Measurements from ENCODE around the gene CPNE8.

DNA sequence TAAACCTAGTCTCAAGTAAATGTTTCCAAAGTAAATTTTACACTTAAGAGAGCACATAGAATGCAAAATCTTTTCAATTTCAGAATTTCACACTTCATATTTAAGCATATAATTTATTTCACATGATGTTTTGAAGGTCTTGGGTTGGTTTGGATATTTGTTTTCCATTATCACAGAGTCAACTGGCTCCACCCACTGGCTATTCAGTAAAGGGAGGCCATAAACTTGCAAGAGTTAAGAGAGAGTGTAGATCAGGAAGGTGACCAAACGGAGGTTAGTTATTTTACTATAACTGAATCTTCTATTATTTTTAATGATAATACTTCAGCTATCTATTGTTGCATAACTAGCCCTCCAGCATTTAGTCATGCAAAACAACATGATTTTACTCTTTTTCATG lies 6.2 kb upstream of the CPNE8 start:
- no peak for TF ChIP-seq GATA2 (IDR thresholded peaks at IDR 0.05; ENCODE audit: low read depth, low read length)
- no peak for TF ChIP-seq GATA3 (IDR thresholded peaks at IDR 0.05; ENCODE audit: low read depth, low read length)
